NCI-H1092 (cell line): ENCODE measurements around the gene YIF1A.

Source experiments
- DNase-seq: peaks from one replicate; lab custom pipeline; 2025; lab: John Stamatoyannopoulos, UW

The YIF1A gene

DNA sequence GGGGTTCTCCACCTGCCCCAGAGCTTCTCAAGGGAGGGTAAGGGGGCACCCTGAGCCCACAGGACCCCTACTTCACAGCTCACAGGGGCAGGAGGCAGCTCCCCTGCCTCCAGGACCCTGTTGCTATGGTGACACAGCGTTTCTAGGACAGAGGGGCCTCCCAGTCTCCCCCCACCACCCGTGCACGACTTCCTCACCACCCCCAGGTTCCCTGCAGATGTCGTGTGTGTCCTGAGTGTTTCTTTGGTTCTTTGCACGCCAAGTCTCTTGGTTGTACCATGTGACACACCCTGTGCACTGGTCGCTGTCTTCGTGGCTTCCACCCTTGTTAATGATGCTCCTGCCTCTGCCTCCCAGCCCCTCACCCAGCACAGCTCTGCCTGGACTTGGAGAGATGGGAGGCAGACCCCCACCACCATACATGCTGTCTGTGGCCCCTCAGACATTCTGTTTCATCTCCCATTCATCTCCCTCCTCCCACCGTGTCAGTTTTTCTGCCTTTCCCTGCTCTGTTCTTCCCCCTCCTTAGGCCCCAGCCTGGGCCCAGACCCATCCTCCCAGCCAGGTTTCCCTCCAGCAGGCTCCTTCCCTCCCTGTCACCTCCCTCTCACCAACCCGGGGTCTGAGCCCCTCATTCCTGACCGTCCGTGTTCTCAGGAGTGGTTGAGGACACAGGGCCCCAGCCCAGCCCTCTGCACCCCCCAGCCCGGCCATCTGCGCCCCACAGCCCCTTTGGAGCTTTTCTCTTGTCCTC, 45.0 kb downstream of the YIF1A start:
- no peak for DNase-seq

- DNase-seq: no peak
These were observed 46.7 kb downstream of the YIF1A start for GRCh38 chr11:66242095-66242765.

DNA sequence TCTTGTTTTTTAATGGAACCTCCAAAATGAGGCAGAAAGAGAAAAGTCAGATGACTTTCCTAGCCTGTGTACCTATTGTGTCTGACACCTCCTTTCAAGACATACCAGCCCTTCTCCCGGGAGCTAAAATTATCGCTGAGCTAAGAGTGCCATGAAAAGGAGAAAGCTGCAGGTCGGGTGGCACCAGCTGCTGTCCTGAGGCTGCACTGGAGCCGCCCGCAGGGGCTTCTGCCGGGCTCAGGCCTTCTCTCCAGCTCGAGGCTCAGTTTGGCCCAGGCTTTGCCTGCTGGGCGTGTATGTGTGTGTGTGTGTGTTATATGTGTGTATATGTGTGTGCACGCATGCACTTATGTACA, 48.2 kb downstream of the YIF1A start:
- DNase-seq: no peak

- DNase-seq: no peak
These were observed 48.8 kb downstream of the YIF1A start for GRCh38 chr11:66239998-66240780.

- no peak for DNase-seq
These were observed 49.4 kb downstream of the YIF1A start for GRCh38 chr11:66239511-66239910.

DNA sequence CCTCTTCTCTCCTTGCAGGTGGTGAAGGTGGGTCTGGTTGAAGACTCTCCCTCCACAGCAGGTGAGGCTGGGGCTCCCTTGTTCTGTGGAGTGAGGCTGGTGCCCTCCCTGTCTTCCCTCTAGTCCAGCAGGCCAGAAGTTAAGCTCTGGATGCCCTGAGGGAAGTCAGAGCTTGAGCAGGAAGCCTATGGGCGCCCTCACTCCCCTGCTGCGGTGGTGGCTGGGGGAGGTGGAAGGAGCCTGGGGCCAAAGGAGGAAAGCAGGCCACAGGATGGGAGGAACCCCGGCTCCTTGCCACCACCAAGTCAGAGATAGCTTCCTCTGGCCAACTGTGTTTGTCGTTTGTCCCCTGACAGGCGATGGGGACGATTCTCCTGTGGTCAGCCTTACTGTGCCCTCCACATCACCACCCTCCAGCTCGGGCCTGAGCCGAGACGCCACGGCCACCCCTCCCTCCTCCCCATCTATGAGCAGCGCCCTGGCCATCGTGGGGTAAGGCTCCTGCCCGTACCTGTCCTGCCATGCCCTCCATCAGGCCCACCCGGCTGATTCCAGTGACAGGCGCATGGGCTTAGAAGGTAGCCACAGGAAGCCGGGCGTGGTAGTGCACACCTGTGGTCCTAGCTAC, 50.0 kb downstream of the YIF1A start:
- DNase-seq: no peak

- DNase-seq: no peak
These were observed 51.1 kb downstream of the YIF1A start for GRCh38 chr11:66237867-66238266.

DNA sequence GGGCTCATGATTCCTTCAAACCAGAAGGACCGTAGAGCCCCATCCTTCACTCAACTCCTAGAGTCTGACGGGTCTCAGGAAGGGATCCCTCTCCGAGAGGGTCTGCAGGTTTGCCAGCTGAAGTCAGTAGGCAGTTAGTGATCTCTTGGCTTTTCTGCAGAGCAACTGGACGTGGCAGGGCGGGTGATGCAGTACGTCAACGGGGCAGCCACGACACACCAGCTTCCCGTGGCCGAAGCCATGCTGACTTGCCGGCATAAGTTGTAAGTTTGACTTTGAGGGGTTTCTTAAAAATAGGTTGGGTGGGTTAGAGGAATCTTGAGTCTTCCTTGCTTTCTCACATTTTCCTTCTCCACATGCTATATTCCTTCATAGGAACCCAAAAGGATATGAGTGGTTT, 53.8 kb downstream of the YIF1A start:
- no peak for DNase-seq
